GM18907 (cell line): Measurements from ENCODE around the gene EEF1A2.

Experiments
- ATAC-seq: cut with Tn5 transposase; IDR thresholded peaks from one replicate; pipeline ENCODE4 v1.9.1; 2021; ENCODE audit warnings: mild to moderate bottlenecking, moderate library complexity; ENCODE audit not compliant: unreplicated experiment

EEF1A2 gene

GRCh38 chr20:63456429-63457284, 42.2 kb downstream of the EEF1A2 start:
- ATAC-seq = no peak

- no peak for ATAC-seq
These were observed 43.4 kb downstream of the EEF1A2 start for GRCh38 chr20:63455568-63455859.

- ATAC-seq = no peak
These were observed 43.9 kb downstream of the EEF1A2 start for GRCh38 chr20:63454731-63455567.

- no peak for ATAC-seq
These were observed 45.9 kb downstream of the EEF1A2 start for GRCh38 chr20:63452821-63453523.

GRCh38 chr20:63452341-63452740, 46.5 kb downstream of the EEF1A2 start:
- no peak for ATAC-seq

- ATAC-seq = no peak
These were observed 47.1 kb downstream of the EEF1A2 start for GRCh38 chr20:63451821-63452220.

GRCh38 chr20:63449796-63450730, 48.8 kb downstream of the EEF1A2 start:
- no peak for ATAC-seq

GRCh38 chr20:63449025-63449424, 49.9 kb downstream of the EEF1A2 start:
- no peak for ATAC-seq

GRCh38 chr20:63448031-63448430, 50.9 kb downstream of the EEF1A2 start:
- ATAC-seq = no peak

GRCh38 chr20:63447320-63447719, 51.6 kb downstream of the EEF1A2 start:
- no peak for ATAC-seq

GRCh38 chr20:63446216-63447024, 52.5 kb downstream of the EEF1A2 start:
- no peak for ATAC-seq

GRCh38 chr20:63445075-63445734, 53.7 kb downstream of the EEF1A2 start:
- ATAC-seq = no peak

- ATAC-seq = no peak
These were observed 54.3 kb downstream of the EEF1A2 start for GRCh38 chr20:63444548-63444947.

GRCh38 chr20:63443606-63444395, 55.1 kb downstream of the EEF1A2 start:
- ATAC-seq = no peak

- no peak for ATAC-seq
These were observed 56.8 kb downstream of the EEF1A2 start for GRCh38 chr20:63442100-63442493.

GRCh38 chr20:63441136-63442099, 57.5 kb downstream of the EEF1A2 start:
- peak; percentile 44 for ATAC-seq

GRCh38 chr20:63440366-63440955, 58.4 kb downstream of the EEF1A2 start:
- no peak for ATAC-seq
